MCF 10A (cell line): ENCODE results near the gene GALNT12. TPM values are rescaled to one million over a fixed set of nuclear protein-coding genes. Genes with fewer than 3 reads are reported as not detected.
A peak's percentile ranks its signal among the peaks of the same experiment; 100 is the strongest.

ENCODE experiments used
- BruUV-seq: library from RNA; stranded (reverse); fragments of 400-500 nt; replicated peaks from 2 replicates; lab custom pipeline; 2021; lab: Mats Ljungman, UMichigan
- CTCF ChIA-PET: fragments of 300-600 bp; sonication (Branson Sonifier 250); formaldehyde crosslinking; extraction: SDS; loops from one replicate; lab custom pipeline; 2021; ENCODE audit warnings: antibody characterized with exemption, inconsistent platforms; lab: Yijun Ruan, JAX
- POLR2A ChIA-PET: fragments of 300-600, 350-650 bp; sonication (Branson Sonifier 250); formaldehyde crosslinking; extraction: SDS; loops from one replicate; lab custom pipeline; 2020; ENCODE audit warnings: antibody characterized with exemption, inconsistent platforms; lab: Yijun Ruan, JAX
- DNase-seq: peaks from one replicate; pipeline ENCODE4 v3.0.0-alpha.2; 2018; ENCODE audit not compliant: unreplicated experiment
- H3K27ac Mint-ChIP-seq: one replicate; pipeline ENCODE4 v1.8.0; 2022; ENCODE audit warnings: mild to moderate bottlenecking, low read depth, mixed read lengths; ENCODE audit not compliant: unreplicated experiment
- H3K27me3 Mint-ChIP-seq: one replicate; pipeline ENCODE4 v1.8.0; 2022; ENCODE audit warnings: mixed read lengths; ENCODE audit not compliant: insufficient read depth, unreplicated experiment
- H3K36me3 Mint-ChIP-seq: one replicate; pipeline ENCODE4 v1.8.0; 2022; ENCODE audit warnings: mild to moderate bottlenecking, moderate library complexity, mixed read lengths; ENCODE audit not compliant: insufficient read depth, unreplicated experiment
- H3K4me1 Mint-ChIP-seq: one replicate; pipeline ENCODE4 v1.8.0; 2022; ENCODE audit warnings: mixed read lengths; ENCODE audit not compliant: insufficient read depth, unreplicated experiment
- H3K4me3 Mint-ChIP-seq: one replicate; pipeline ENCODE4 v1.8.0; 2022; ENCODE audit warnings: mild to moderate bottlenecking, moderate library complexity, mixed read lengths; ENCODE audit not compliant: unreplicated experiment
- H3K9me3 Mint-ChIP-seq: one replicate; pipeline ENCODE4 v1.8.0; 2022; ENCODE audit warnings: mixed read lengths; ENCODE audit not compliant: unreplicated experiment
- CTCF ChIP-seq: fragments of 200-600 bp; IDR thresholded peaks from one replicate; pipeline ENCODE4 v1.8.0; 2022; ENCODE audit warnings: antibody characterized with exemption, mild to moderate bottlenecking; ENCODE audit not compliant: unreplicated experiment
- intact Hi-C: fragments of 100-400 bp; cut with micrococcal nuclease; formaldehyde crosslinking; loops from 2 replicates; pipeline ENCODE4 v1.14.1; 2022
- total RNA-seq: library from RNA; stranded (reverse); gene quantifications from 2 replicates; pipeline ENCODE4 v1.2.3, GENCODE V29; 2022

The GALNT12 gene
- total RNA-seq, 1 experiment from 2014 or later: not detected

- no peak for TF ChIP-seq CTCF
- ChIA-PET CTCF (interaction anchor here (0.5 to 7.4 kb wide), 9 partner anchors 9 to 1318 kb away, joined by 3 to 88 read pairs (median 3); no protein-coding TSS in a partner anchor), POLR2A (interaction anchor here (0.6 to 1.2 kb wide), 4 partner anchors 9 to 552 kb away, joined by 3 to 4 read pairs (median 3); no protein-coding TSS in a partner anchor)
- Mint-ChIP-seq H3K27me3 (no peaks in the 10 kb centered on the region), H3K27ac (no peak overlapping the region), H3K36me3 (peaks cover 6% of the 10 kb centered on the region), H3K9me3 (no peaks in the 10 kb centered on the region), H3K4me1 (peaks cover 35% of the 10 kb centered on the region), H3K4me3 (no peak overlapping the region)
- intact Hi-C loops: no loop called here
- BruUV-seq: TSS peak; percentile 11
- DNase-seq: no peak
These were observed 14.4 kb upstream of the GALNT12 start for GRCh38 chr9:98793031-98793430.

GRCh38 chr9:98794802-98795201 lies 12.7 kb upstream of the GALNT12 start:
- peaks cover 6% of the 10 kb centered on the region for H3K36me3 Mint-ChIP-seq
- H3K27ac Mint-ChIP-seq: no peak overlapping the region
- H3K4me3 Mint-ChIP-seq: no peak overlapping the region
- no peaks in the 10 kb centered on the region for H3K9me3 Mint-ChIP-seq
- BruUV-seq: no TSS peak
- H3K4me1 Mint-ChIP-seq: peaks cover 35% of the 10 kb centered on the region
- ChIA-PET POLR2A (interaction anchor here (0.7 kb wide), 1 partner anchor 345 kb away, joined by 3 read pairs; no protein-coding TSS in a partner anchor), CTCF (interaction anchor here (0.6 to 7.4 kb wide), 5 partner anchors 12 to 1446 kb away, joined by 3 to 88 read pairs (median 4); no protein-coding TSS in a partner anchor)
- intact Hi-C loops: no loop called here
- no peaks in the 10 kb centered on the region for H3K27me3 Mint-ChIP-seq
- TF ChIP-seq CTCF: no peak
- no peak for DNase-seq

- peak overlapping the region; percentile 60 for H3K4me3 Mint-ChIP-seq
- H3K4me1 Mint-ChIP-seq: peaks cover 34% of the 10 kb centered on the region
- no peak overlapping the region for H3K27ac Mint-ChIP-seq
- H3K27me3 Mint-ChIP-seq: no peaks in the 10 kb centered on the region
- no peak for TF ChIP-seq CTCF
- DNase-seq: no peak
- BruUV-seq: no TSS peak
- H3K36me3 Mint-ChIP-seq: peaks cover 6% of the 10 kb centered on the region
- H3K9me3 Mint-ChIP-seq: no peaks in the 10 kb centered on the region
- POLR2A ChIA-PET: interaction anchor here (0.7 kb wide), 1 partner anchor 344 kb away, joined by 3 read pairs; no protein-coding TSS in a partner anchor
- intact Hi-C loops: no loop called here
- CTCF ChIA-PET: interaction anchor here (0.6 to 7.4 kb wide), 7 partner anchors 9 to 1447 kb away, joined by 3 to 88 read pairs (median 4); no protein-coding TSS in a partner anchor
These were observed 12.0 kb upstream of the GALNT12 start for GRCh38 chr9:98795295-98795955.

GRCh38 chr9:98795970-98796363 lies 11.5 kb upstream of the GALNT12 start:
- TF ChIP-seq CTCF: no peak
- no peak for DNase-seq
- Mint-ChIP-seq H3K36me3 (peaks cover 2% of the 10 kb centered on the region), H3K27ac (no peak overlapping the region), H3K9me3 (no peaks in the 10 kb centered on the region), H3K4me3 (peak overlapping the region; percentile 60), H3K4me1 (peaks cover 29% of the 10 kb centered on the region), H3K27me3 (no peaks in the 10 kb centered on the region)
- intact Hi-C loops: no loop called here
- BruUV-seq: no TSS peak
- ChIA-PET POLR2A (no interaction called here), CTCF (interaction anchor here (0.7 to 7.4 kb wide), 3 partner anchors 9 to 479 kb away, joined by 3 to 88 read pairs (median 5); no protein-coding TSS in a partner anchor)
